Activated CD8-positive, alpha-beta memory T cell treated with anti-CD3 and anti-CD28 coated beads for 1 hour (primary cell): ENCODE data around the gene RTL5.

Source experiments
- DNase-seq, 2 donors: peaks; one replicate each; pipeline ENCODE4 v3.0.0-alpha.2; 2020; ENCODE audit warnings: low read depth in 1 of 2; ENCODE audit errors: extremely low read depth in 1 of 2

Gene RTL5

GRCh38 chrX:72079607-72080006 lies 52.1 kb downstream of the RTL5 start:
- no peak for DNase-seq

- DNase-seq, result no peak
These were observed 53.3 kb downstream of the RTL5 start for GRCh38 chrX:72078411-72078810.
